Measurements from ENCODE around the gene PDE3B. TPM values are rescaled to one million over a fixed set of nuclear protein-coding genes. Genes with fewer than 3 reads are reported as not detected.
A peak's percentile ranks its signal among the peaks of the same experiment; 100 is the strongest.
"Not testable (repeated sequence)": the region's sequence is repeated elsewhere in the genome, so short reads cannot be mapped to it uniquely, and the experiment has no call there.

PDE3B gene
- total RNA-seq, 1 donor from 2014 or later, result 0.17 TPM

- DNase-seq, result no peak
These were observed 1.2 kb upstream of the PDE3B start for GRCh38 chr11:14642453-14642852.

GRCh38 chr11:14642873-14643696 is 519 bp upstream of the PDE3B start:
- DNase-seq, result no peak

- peak; percentile 43 for DNase-seq
These were observed 816 bp downstream of the PDE3B start for GRCh38 chr11:14644226-14645014.

- DNase-seq, result peak; percentile 8
These were observed 1.7 kb downstream of the PDE3B start for GRCh38 chr11:14645015-14645912.

GRCh38 chr11:14645985-14646900 is 2.6 kb downstream of the PDE3B start:
- no peak for DNase-seq

GRCh38 chr11:14650064-14650463 is 6.5 kb downstream of the PDE3B start:
- no peak for DNase-seq

- DNase-seq, result no peak
These were observed 9.5 kb downstream of the PDE3B start for GRCh38 chr11:14653090-14653489.

GRCh38 chr11:14655435-14655834 is 11.8 kb downstream of the PDE3B start:
- DNase-seq, result no peak

GRCh38 chr11:14656536-14657457 is 13.2 kb downstream of the PDE3B start:
- no peak for DNase-seq

GRCh38 chr11:14657841-14658240 is 14.2 kb downstream of the PDE3B start:
- DNase-seq, result no peak

GRCh38 chr11:14664926-14665325 is 21.3 kb downstream of the PDE3B start:
- not testable (repeated sequence) for DNase-seq

GRCh38 chr11:14667329-14667728 is 23.7 kb downstream of the PDE3B start:
- DNase-seq, result not testable (repeated sequence)

- DNase-seq, result no peak
These were observed 25.2 kb downstream of the PDE3B start for GRCh38 chr11:14668731-14669301.

GRCh38 chr11:14669499-14669898 is 25.9 kb downstream of the PDE3B start:
- no peak for DNase-seq

- no peak for DNase-seq
These were observed 26.4 kb downstream of the PDE3B start for GRCh38 chr11:14669958-14670357.

GRCh38 chr11:14672635-14673034 is 29.0 kb downstream of the PDE3B start:
- no peak for DNase-seq

- no peak for DNase-seq
These were observed 29.8 kb downstream of the PDE3B start for GRCh38 chr11:14673421-14673820.

- DNase-seq, result no peak
These were observed 30.3 kb downstream of the PDE3B start for GRCh38 chr11:14673824-14674405.

- DNase-seq, result no peak
These were observed 32.5 kb downstream of the PDE3B start for GRCh38 chr11:14676068-14676467.

- DNase-seq, result no peak
These were observed 33.5 kb downstream of the PDE3B start for GRCh38 chr11:14677146-14677545.

All from dermis blood vessel endothelial cell (primary cell).